ENCODE results near the gene NCOA6. TPM values are rescaled to one million over a fixed set of nuclear protein-coding genes. Genes with fewer than 3 reads are reported as not detected.

Gene NCOA6
- total RNA-seq, 1 experiment from 2014 or later: 9.8 TPM

- no peaks in the 10 kb centered on the region for H3K9me2 ChIP-seq (replicated peaks; ENCODE audit: low read length)
- CTCF ChIA-PET: interaction anchor here (0.6 to 1.9 kb wide), 7 partner anchors 26 to 133 kb away, joined by 3 to 30 read pairs (median 5); partner anchors contain the start of genes GSS and MYH7B
- no peaks in the 10 kb centered on the region for H4K20me1 ChIP-seq (ENCODE audit: low read length)
- H3K27ac ChIP-seq (ENCODE audit: low read length): no peak overlapping the region
- no peaks in the 10 kb centered on the region for H3F3A ChIP-seq (ENCODE audit: low read length, unreplicated experiment)
- no peaks in the 10 kb centered on the region for H3K27me3 ChIP-seq (ENCODE audit: low read length)
- no peaks in the 10 kb centered on the region for H3K9me3 ChIP-seq (ENCODE audit: low read length)
- POLR2A ChIA-PET (ENCODE audit: unreplicated experiment): interaction anchor here (1.3 kb wide), 1 partner anchor 82 kb away, joined by 5 read pairs; the partner anchor contains the start of genes GSS and MYH7B
- peaks cover 19% of the 10 kb centered on the region for H3K79me2 ChIP-seq (ENCODE audit: low read length)
- H2AFZ ChIP-seq (ENCODE audit: low read length): peak overlapping the region; percentile 85; the same call in 1 of the 2 replicates
- BruUV-seq (replicated peaks): no TSS peak
- intact Hi-C loops (cut with micrococcal nuclease): loop anchor here (1.0 to 5.0 kb wide), 4 partner anchors 39 to 219 kb away; partner anchors contain the start of genes GSS, MYH7B and TRPC4AP
- peak overlapping the region; percentile 92; the same call in 1 of the 2 replicates for H3K4me2 ChIP-seq (ENCODE audit: low read length)
- H3K4me3 ChIP-seq (ENCODE audit: low read length): no peak overlapping the region; the same call in 1 of the 2 replicates
- H3K4me1 ChIP-seq (ENCODE audit: insufficient read depth, low read length): peaks cover 14% of the 10 kb centered on the region
- no peaks in the 10 kb centered on the region for H3K36me3 ChIP-seq (ENCODE audit: low read depth, low read length)
- H3K9ac ChIP-seq (ENCODE audit: low read length): no peak overlapping the region
- TF ChIP-seq CTCF (conservative IDR thresholded peaks at IDR 0.05; ENCODE audit: low read depth, low read length) (no peak), EZH2 (IDR thresholded peaks at IDR 0.05; ENCODE audit: low read length, unreplicated experiment) (no peak), EZH2phosphoT487 (IDR thresholded peaks at IDR 0.05; ENCODE audit: borderline replicate concordance, low read length) (no peak)
- DNase-seq (no peak), ATAC-seq (no peak)
Observed at GRCh38 chr20:34873583-34874093, 48.2 kb upstream of the NCOA6 start.

GRCh38 chr20:34872622-34873224, 47.3 kb upstream of the NCOA6 start, which contains the start of gene GGT7:
TSS of gene GGT7 (minus strand) at chr20:34872856. CDS start at chr20:34872815, 41 bp downstream.
- H3K9ac ChIP-seq (ENCODE audit: low read length): no peak within 1 kb of the TSS
- peaks cover 10% of the 10 kb centered on the region for H3K79me2 ChIP-seq (ENCODE audit: low read length)
- POLR2A ChIA-PET (ENCODE audit: unreplicated experiment): no interaction called here
- no TSS peak for BruUV-seq (replicated peaks)
- CTCF ChIA-PET: interaction anchor here (0.6 to 1.2 kb wide), 4 partner anchors 9 to 224 kb away, joined by 3 to 7 read pairs (median 6); partner anchors contain the start of genes GSS and MYH7B
- H2AFZ ChIP-seq (ENCODE audit: low read length): peak within 1 kb of the TSS; percentile 85
- peak within 1 kb of the TSS; percentile 61 for H3K4me3 ChIP-seq (ENCODE audit: low read length)
- no peak within 1 kb of the TSS for H3K27ac ChIP-seq (ENCODE audit: low read length)
- TF ChIP-seq EZH2 (IDR thresholded peaks at IDR 0.05; ENCODE audit: low read length, unreplicated experiment) (no peak), EZH2phosphoT487 (IDR thresholded peaks at IDR 0.05; ENCODE audit: borderline replicate concordance, low read length) (no peak), CTCF (conservative IDR thresholded peaks at IDR 0.05; ENCODE audit: low read depth, low read length) (peak; percentile 76)
- peak; percentile 21 for ATAC-seq
- H3K4me2 ChIP-seq (ENCODE audit: low read length): peak within 1 kb of the TSS; percentile 92
- H3K27me3 ChIP-seq (ENCODE audit: low read length): no peaks in the 10 kb centered on the region
- intact Hi-C loops (cut with micrococcal nuclease): loop anchor here (5.0 kb wide), 1 partner anchor 220 kb away; the partner anchor contains the start of gene TRPC4AP
- no peaks in the 10 kb centered on the region for H3K9me2 ChIP-seq (replicated peaks; ENCODE audit: low read length)
- H3F3A ChIP-seq (ENCODE audit: low read length, unreplicated experiment): no peaks in the 10 kb centered on the region
- no peaks in the 10 kb centered on the region for H3K36me3 ChIP-seq (ENCODE audit: low read depth, low read length)
- no peaks in the 10 kb centered on the region for H4K20me1 ChIP-seq (ENCODE audit: low read length)
- DNase-seq: peak; percentile 68
- no peaks in the 10 kb centered on the region for H3K9me3 ChIP-seq (ENCODE audit: low read length)
- H3K4me1 ChIP-seq (ENCODE audit: insufficient read depth, low read length): peaks cover 14% of the 10 kb centered on the region

Data from PC-3 (cell line).